ENCODE data around the gene RUBCN. TPM values are rescaled to one million over a fixed set of nuclear protein-coding genes. Genes with fewer than 3 reads are reported as not detected.
A peak's percentile ranks its signal among the peaks of the same experiment; 100 is the strongest.

Gene RUBCN
- total RNA-seq, 1 donor from 2014 or later, result 28.2 TPM

DNA sequence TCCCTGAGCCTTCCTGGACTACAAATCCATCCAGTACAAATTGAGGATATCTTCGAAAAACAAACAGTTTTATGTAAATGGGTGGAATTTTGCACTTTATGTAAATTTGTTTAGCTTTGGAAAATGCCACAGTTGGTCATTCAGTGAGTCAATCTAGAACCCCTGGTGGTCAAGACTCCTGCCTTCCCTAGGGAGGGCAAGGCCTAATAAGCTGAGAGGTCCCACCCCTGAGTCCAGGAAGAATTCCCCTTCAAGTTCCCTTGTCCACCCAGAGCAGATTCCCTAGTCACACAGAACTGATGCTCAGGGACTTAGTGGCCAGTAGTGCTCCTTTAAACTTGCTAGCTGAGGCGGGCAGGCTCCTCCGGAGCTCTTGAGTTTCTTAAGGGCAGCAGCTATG is 6.1 kb upstream of the RUBCN start:
- H3K27ac Mint-ChIP-seq (ENCODE audit: unreplicated experiment), result no peak overlapping the region
- Histone ChIP-seq H3K4me1 (ENCODE audit: insufficient read depth, low read length) (peaks cover under 1% of the 10 kb centered on the region), H3K9me3 (ENCODE audit: insufficient read depth, low read depth, low read length) (no peaks in the 10 kb centered on the region), H2AFZ (ENCODE audit: low read depth, low read length) (no peak overlapping the region), H3K9ac (ENCODE audit: low read length) (no peak overlapping the region), H3K79me2 (ENCODE audit: insufficient read depth, low read length) (no peaks in the 10 kb centered on the region), H3K36me3 (ENCODE audit: insufficient read depth, low read length) (no peaks in the 10 kb centered on the region), H4K20me1 (ENCODE audit: insufficient read depth, low read length) (no peaks in the 10 kb centered on the region), H3K27ac (ENCODE audit: low read depth, low read length) (no peak overlapping the region), H3K4me2 (ENCODE audit: low read length) (no peak overlapping the region), H3K4me3 (ENCODE audit: insufficient read depth, low read depth, low read length) (no peak overlapping the region), H3K27me3 (ENCODE audit: insufficient read depth, low read length) (no peaks in the 10 kb centered on the region)
- FAIRE-seq (no peak), DNase-seq (ENCODE audit: low read depth) (no peak)
- no peaks in the 10 kb centered on the region for H3K9me3 Mint-ChIP-seq (ENCODE audit: unreplicated experiment)
- H3K27me3 Mint-ChIP-seq (ENCODE audit: low read depth, unreplicated experiment), result no peaks in the 10 kb centered on the region
- H3K4me1 Mint-ChIP-seq (ENCODE audit: low read depth, unreplicated experiment), result no peaks in the 10 kb centered on the region
- no peak overlapping the region for H3K4me3 Mint-ChIP-seq (ENCODE audit: unreplicated experiment)
- TF ChIP-seq, protein P1, sequence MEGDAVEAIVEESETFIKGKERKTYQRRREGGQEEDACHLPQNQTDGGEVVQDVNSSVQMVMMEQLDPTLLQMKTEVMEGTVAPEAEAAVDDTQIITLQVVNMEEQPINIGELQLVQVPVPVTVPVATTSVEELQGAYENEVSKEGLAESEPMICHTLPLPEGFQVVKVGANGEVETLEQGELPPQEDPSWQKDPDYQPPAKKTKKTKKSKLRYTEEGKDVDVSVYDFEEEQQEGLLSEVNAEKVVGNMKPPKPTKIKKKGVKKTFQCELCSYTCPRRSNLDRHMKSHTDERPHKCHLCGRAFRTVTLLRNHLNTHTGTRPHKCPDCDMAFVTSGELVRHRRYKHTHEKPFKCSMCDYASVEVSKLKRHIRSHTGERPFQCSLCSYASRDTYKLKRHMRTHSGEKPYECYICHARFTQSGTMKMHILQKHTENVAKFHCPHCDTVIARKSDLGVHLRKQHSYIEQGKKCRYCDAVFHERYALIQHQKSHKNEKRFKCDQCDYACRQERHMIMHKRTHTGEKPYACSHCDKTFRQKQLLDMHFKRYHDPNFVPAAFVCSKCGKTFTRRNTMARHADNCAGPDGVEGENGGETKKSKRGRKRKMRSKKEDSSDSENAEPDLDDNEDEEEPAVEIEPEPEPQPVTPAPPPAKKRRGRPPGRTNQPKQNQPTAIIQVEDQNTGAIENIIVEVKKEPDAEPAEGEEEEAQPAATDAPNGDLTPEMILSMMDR (IDR thresholded peaks at IDR 0.05; ENCODE audit: insufficient read depth, low read depth, low read length), result no peak
- TF ChIP-seq EZH2 (IDR thresholded peaks at IDR 0.05; ENCODE audit: insufficient read depth, low read length), result no peak
- no peaks in the 10 kb centered on the region for H3K36me3 Mint-ChIP-seq (ENCODE audit: low read depth, unreplicated experiment)

DNA sequence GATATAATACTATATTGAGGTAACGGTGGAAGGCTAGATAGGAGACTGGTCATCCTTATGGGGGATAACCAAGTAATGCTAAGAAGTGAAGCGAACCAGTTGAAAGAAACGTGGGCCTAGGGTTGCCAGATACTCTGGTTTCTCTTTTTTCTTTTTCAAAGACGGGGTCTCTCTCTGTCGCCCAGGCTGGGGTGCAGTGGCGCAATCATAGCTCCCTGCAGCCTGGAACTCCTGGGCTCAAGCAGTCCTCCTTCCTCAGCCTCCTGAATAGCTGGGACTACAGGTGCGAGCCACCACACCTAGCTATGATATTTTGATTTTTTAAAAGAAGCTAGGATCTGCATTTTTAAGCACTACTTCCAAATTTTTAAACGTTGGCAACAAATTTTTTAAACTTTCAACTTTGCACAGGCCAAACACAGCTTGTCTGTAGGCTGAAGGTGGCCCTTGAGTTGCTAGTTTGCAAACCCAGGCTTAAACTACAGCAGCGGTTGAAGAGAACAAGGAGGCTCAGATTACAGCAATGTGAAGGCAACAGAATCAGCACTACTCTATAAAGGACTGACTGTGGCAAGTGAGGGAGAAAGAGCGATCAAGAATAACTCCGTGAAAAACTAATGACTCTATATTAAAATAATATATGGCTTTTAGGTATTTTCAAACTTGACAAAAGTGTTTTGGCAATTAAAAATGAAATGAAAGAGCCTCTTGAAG is 1.2 kb upstream of the RUBCN start:
- no peak for FAIRE-seq
- H3K36me3 Mint-ChIP-seq (ENCODE audit: low read depth, unreplicated experiment), result no peaks in the 10 kb centered on the region
- H3K36me3 ChIP-seq (ENCODE audit: insufficient read depth, low read length), result peaks cover 2% of the 10 kb centered on the region
- peaks cover 33% of the 10 kb centered on the region for H3K79me2 ChIP-seq (ENCODE audit: insufficient read depth, low read length)
- no peaks in the 10 kb centered on the region for H3K27me3 Mint-ChIP-seq (ENCODE audit: low read depth, unreplicated experiment)
- H3K4me1 ChIP-seq (ENCODE audit: insufficient read depth, low read length), result peaks cover 12% of the 10 kb centered on the region
- H2AFZ ChIP-seq (ENCODE audit: low read depth, low read length), result peak overlapping the region; percentile 93
- peak overlapping the region; percentile 85 for H3K9ac ChIP-seq (ENCODE audit: low read length)
- peak overlapping the region; percentile 89 for H3K4me3 Mint-ChIP-seq (ENCODE audit: unreplicated experiment)
- no peak overlapping the region for H3K27ac Mint-ChIP-seq (ENCODE audit: unreplicated experiment)
- peaks cover 9% of the 10 kb centered on the region for H3K4me1 Mint-ChIP-seq (ENCODE audit: low read depth, unreplicated experiment)
- H3K9me3 Mint-ChIP-seq (ENCODE audit: unreplicated experiment), result no peaks in the 10 kb centered on the region
- DNase-seq (ENCODE audit: low read depth), result no peak
- H3K4me3 ChIP-seq (ENCODE audit: insufficient read depth, low read depth, low read length), result peak overlapping the region; percentile 85
- peak overlapping the region; percentile 96 for H3K4me2 ChIP-seq (ENCODE audit: low read length)
- no peaks in the 10 kb centered on the region for H3K9me3 ChIP-seq (ENCODE audit: insufficient read depth, low read depth, low read length)
- no peak overlapping the region for H3K27ac ChIP-seq (ENCODE audit: low read depth, low read length)
- H4K20me1 ChIP-seq (ENCODE audit: insufficient read depth, low read length), result peaks cover 6% of the 10 kb centered on the region
- TF ChIP-seq, protein P1 (IDR thresholded peaks at IDR 0.05; ENCODE audit: insufficient read depth, low read depth, low read length), result no peak
- no peak for TF ChIP-seq EZH2 (IDR thresholded peaks at IDR 0.05; ENCODE audit: insufficient read depth, low read length)
- no peaks in the 10 kb centered on the region for H3K27me3 ChIP-seq (ENCODE audit: insufficient read depth, low read length)

DNA sequence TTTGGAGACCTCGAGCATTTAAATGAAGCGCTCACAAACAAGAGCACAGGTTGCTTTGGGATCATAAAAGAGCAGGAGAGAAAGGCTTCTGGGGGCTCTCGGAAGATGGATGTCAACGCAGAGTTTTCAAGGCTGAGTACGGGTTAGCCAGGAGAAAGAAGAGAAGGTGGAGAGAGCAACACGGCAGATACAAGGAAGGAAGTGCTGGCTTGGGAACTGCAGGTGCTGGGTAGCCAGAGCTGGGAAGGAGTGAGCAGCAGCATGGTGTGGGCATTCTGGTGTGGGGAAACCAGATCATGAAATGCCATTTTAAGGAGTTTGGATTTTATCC is 580 bp upstream of the RUBCN start:
- TF ChIP-seq EZH2 (IDR thresholded peaks at IDR 0.05; ENCODE audit: insufficient read depth, low read length), result no peak
- TF ChIP-seq, protein P1 (IDR thresholded peaks at IDR 0.05; ENCODE audit: insufficient read depth, low read depth, low read length), result no peak
- peak overlapping the region; percentile 85 for H3K9ac ChIP-seq (ENCODE audit: low read length)
- peaks cover 9% of the 10 kb centered on the region for H3K4me1 Mint-ChIP-seq (ENCODE audit: low read depth, unreplicated experiment)
- H4K20me1 ChIP-seq (ENCODE audit: insufficient read depth, low read length), result peaks cover 6% of the 10 kb centered on the region
- H3K4me3 ChIP-seq (ENCODE audit: insufficient read depth, low read depth, low read length), result peak overlapping the region; percentile 85
- DNase-seq (ENCODE audit: low read depth) (no peak), FAIRE-seq (no peak)
- no peaks in the 10 kb centered on the region for H3K27me3 Mint-ChIP-seq (ENCODE audit: low read depth, unreplicated experiment)
- no peaks in the 10 kb centered on the region for H3K9me3 ChIP-seq (ENCODE audit: insufficient read depth, low read depth, low read length)
- H3K27ac ChIP-seq (ENCODE audit: low read depth, low read length), result peak overlapping the region; percentile 58
- H3K4me3 Mint-ChIP-seq (ENCODE audit: unreplicated experiment), result peak overlapping the region; percentile 89
- H3K36me3 Mint-ChIP-seq (ENCODE audit: low read depth, unreplicated experiment), result no peaks in the 10 kb centered on the region
- H2AFZ ChIP-seq (ENCODE audit: low read depth, low read length), result peak overlapping the region; percentile 93
- H3K27ac Mint-ChIP-seq (ENCODE audit: unreplicated experiment), result peak overlapping the region; percentile 89
- H3K4me1 ChIP-seq (ENCODE audit: insufficient read depth, low read length), result peaks cover 12% of the 10 kb centered on the region
- no peaks in the 10 kb centered on the region for H3K27me3 ChIP-seq (ENCODE audit: insufficient read depth, low read length)
- H3K79me2 ChIP-seq (ENCODE audit: insufficient read depth, low read length), result peaks cover 38% of the 10 kb centered on the region
- H3K36me3 ChIP-seq (ENCODE audit: insufficient read depth, low read length), result peaks cover 2% of the 10 kb centered on the region
- H3K9me3 Mint-ChIP-seq (ENCODE audit: unreplicated experiment), result no peaks in the 10 kb centered on the region
- peak overlapping the region; percentile 96 for H3K4me2 ChIP-seq (ENCODE audit: low read length)

Data from astrocyte (in vitro differentiated cells and primary cell).